NCI-H748 (cell line): ENCODE measurements around the gene CAMSAP2.

ENCODE experiments used
- DNase-seq: peaks from one replicate; lab custom pipeline; 2025; ENCODE audit not compliant: unreplicated experiment; lab: John Stamatoyannopoulos, UW

The CAMSAP2 gene, protein sequence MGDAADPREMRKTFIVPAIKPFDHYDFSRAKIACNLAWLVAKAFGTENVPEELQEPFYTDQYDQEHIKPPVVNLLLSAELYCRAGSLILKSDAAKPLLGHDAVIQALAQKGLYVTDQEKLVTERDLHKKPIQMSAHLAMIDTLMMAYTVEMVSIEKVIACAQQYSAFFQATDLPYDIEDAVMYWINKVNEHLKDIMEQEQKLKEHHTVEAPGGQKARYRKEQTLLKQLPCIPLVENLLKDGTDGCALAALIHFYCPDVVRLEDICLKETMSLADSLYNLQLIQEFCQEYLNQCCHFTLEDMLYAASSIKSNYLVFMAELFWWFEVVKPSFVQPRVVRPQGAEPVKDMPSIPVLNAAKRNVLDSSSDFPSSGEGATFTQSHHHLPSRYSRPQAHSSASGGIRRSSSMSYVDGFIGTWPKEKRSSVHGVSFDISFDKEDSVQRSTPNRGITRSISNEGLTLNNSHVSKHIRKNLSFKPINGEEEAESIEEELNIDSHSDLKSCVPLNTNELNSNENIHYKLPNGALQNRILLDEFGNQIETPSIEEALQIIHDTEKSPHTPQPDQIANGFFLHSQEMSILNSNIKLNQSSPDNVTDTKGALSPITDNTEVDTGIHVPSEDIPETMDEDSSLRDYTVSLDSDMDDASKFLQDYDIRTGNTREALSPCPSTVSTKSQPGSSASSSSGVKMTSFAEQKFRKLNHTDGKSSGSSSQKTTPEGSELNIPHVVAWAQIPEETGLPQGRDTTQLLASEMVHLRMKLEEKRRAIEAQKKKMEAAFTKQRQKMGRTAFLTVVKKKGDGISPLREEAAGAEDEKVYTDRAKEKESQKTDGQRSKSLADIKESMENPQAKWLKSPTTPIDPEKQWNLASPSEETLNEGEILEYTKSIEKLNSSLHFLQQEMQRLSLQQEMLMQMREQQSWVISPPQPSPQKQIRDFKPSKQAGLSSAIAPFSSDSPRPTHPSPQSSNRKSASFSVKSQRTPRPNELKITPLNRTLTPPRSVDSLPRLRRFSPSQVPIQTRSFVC (N-terminal part only)

DNA sequence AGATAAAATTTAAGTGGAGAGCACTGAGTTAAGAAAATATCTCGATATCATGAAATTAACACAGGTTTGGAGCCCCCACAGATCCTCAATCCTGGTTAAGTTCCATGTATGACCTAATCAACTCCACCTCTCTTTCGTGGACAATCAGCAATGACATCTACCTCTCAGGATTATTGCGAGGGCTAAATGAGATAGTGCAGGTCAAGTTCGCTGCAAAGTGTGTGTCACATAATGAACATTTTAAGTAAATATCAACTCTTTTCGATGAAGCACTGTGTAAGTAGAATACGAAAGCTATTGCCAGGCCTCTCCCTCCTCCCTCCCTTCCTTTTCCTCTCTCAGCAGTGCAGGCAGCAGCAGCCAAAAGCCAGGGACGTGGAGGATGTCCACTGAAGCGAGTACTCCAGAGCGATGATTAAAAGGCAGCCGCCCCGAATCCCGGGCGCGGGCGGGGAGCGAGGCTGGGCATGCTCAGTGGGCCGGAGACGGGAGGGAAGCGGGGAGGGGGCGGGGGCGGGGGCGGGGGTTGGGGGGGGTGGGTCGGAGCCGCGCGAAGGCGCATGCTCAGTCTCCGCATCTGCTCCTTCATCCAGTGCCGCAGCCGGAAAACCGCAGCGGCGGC is at the start of gene CAMSAP2:
Gene CAMSAP2 (plus strand): TSS at position 567 of the 622 bp plus-strand sequence. CDS start 935 bp downstream, outside the sequence.
- DNase-seq: peak; percentile 89

GRCh38 chr1:200692316-200692715 is 46.4 kb upstream of the CAMSAP2 start:
- no peak for DNase-seq

DNA sequence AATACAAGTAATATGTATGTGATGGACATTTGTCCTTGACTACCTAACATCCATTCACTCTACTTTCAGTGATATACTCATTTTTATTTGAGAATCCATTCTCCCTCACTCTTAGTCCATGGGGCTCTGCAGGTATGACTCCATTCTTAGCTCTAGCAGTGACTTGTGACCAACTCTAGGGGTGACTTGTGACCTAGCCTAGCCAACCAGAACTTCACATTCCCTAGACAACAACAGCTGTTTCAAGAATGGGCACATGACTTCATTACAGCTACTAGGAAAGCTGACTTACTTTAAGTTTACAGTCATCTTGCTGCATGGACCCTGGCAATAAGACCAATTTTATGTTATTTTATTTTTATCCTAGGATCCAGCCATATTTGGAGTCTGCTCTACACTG is 45.4 kb upstream of the CAMSAP2 start:
- no peak for DNase-seq

GRCh38 chr1:200694738-200695137 is 44.0 kb upstream of the CAMSAP2 start:
- no peak for DNase-seq

GRCh38 chr1:200699871-200700270 is 38.8 kb upstream of the CAMSAP2 start:
- no peak for DNase-seq

GRCh38 chr1:200704986-200705500 is 33.6 kb upstream of the CAMSAP2 start:
- no peak for DNase-seq

- DNase-seq: no peak
Measured at GRCh38 chr1:200706111-200706814, 32.4 kb upstream of the CAMSAP2 start.

GRCh38 chr1:200707116-200707515 is 31.6 kb upstream of the CAMSAP2 start:
- DNase-seq: no peak

- DNase-seq: no peak
Measured at GRCh38 chr1:200708161-200708560, 30.5 kb upstream of the CAMSAP2 start.

DNA sequence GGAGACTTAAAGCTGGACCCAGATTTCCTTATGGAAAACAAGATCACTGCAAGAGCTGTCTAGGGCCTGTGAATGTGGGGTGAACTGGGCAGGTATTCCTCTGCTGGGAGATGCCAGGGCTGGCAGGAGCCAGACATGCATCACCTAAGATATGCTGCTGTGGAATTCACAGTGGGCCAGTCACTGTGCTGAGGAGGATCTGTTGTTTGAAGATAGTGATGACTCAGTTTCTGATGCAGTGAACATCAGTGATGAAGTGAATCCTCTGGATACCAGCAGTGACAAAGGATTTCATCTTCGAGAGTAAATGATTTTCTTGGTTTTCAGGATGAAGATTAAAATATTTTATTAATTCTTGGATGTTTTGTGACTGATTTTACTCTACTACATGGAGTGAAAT is 29.9 kb upstream of the CAMSAP2 start:
- no peak for DNase-seq

DNA sequence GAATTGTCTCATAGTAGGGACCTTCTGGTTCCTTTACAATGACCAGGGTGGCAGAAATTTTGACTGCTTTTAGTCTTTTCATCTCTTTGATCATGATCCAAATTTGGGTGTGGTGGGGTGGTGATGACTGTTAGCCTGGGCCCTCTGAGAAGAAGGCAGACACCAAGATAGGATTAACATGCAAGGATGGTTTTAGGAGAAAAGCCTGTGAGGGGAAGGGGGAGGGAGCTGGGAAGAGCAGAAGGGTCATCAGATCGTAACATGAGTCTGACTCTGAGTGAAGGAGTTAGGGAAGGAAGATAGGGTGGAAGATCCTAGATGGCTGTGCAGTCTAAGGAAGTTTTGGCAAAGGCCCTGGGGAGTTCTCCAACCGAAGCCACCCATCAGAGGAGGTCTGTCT is 28.5 kb upstream of the CAMSAP2 start:
- DNase-seq: no peak

DNA sequence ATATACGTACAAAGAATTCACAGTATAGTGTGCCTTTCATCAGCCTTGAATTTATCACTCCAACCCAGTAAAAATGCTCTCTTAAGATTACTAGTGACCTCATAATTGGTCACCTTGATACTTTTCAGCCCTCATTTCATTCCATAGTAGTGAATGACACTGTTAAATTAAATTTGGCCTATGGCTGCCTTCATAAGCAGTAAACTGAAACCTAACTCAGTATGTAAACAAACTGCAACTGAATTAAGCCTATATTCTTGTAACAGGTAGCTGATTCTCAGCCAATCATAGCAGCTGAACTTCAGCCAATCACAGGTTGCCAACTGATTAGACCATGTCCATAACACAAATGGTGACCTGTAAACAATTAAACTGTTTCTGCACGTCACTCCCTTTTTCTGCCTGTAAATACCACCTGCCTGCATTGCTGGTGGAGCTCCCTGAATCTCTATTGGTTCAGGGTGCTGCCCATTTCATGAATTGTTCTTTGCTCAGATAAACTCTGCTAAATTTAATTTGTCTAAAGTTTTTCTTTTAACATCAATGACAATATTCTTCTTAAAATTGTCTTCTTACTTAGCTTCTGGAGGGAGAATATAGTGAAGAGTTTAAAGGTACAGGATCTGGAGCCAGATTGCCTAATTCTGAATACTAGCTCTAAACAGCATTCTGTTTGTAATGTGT is 24.0 kb upstream of the CAMSAP2 start:
- peak; percentile 30 for DNase-seq

DNA sequence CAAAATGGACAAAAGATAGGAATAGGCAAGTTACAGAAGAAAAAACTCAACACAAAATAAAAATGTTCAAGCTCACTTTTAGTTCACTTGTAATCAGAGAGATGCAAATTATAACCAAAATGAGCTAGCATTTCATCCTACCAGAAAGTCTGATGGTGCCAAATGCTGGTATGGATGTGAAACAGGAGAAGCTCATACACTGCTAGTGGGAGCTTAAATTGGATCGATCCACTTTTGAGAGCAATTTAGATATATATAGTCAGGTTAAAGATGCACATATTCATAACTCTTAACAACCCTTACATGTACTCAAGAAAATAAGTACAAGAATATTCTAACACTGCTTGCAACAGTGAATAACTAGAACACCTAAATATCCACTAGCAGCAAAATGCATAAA is 18.5 kb upstream of the CAMSAP2 start:
- DNase-seq: no peak

DNA sequence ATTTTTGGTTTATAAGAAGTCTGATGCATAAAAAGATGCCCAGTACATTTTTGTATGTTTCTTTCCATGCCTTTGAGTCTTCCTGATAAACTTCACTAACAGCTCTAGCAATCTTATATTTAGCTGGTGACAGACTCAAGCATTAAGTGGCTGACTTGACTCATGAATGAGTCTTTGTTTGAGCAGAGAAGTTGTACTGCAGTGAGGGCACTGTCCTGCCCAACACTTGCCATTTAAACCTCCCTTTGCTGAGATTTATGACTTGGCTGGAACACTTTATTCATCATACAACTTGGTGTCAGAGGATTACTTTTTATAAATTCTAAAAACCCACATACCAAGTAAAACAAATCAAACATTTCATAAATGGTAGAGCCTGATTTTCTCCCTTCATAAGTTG is 14.6 kb upstream of the CAMSAP2 start:
- DNase-seq: no peak

- DNase-seq: no peak
Measured at GRCh38 chr1:200727257-200727656, 11.4 kb upstream of the CAMSAP2 start.

DNA sequence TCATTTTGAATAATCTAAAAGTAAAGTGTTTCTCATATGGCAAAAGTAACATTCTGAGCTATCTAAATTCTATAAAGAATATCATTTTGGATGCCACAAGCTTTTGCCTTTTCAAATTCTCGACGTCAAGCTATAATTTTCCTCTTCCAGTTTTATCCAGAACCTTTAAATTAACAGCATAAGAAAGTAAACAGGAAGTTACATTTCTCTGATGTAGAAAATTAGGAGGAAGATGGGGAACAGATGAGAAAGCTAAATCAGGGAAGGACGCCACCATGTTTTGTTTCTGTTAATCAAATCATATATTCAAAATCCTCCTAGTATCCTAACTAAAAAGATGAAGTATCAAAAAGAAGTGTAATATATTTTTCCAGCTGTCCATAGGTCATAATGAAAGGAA is 8.8 kb upstream of the CAMSAP2 start:
- no peak for DNase-seq

- DNase-seq: no peak
Measured at GRCh38 chr1:200731654-200732332, 6.9 kb upstream of the CAMSAP2 start.

- DNase-seq: peak; percentile 62
Measured at GRCh38 chr1:200732438-200732837, 6.3 kb upstream of the CAMSAP2 start.

DNA sequence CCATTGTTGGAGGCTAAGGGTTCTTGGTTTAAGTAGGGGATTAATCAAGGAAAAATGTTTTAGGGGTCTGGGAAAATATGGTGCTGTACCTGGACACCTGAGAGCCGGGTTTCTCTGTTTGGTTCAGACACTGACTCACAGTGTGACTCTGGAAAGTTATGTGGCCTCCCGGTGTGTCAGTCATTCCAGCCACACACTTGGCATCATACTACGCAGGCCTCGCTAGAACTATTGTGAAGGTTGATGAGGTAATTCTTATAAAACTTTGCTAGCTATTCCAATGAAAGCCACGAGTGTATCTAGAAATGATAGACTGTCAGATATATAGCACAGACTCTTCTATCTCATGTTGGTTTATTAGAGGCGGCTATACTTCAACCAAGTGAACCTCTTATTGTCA is 4.8 kb upstream of the CAMSAP2 start:
- DNase-seq: no peak
